ENCODE results near the gene TMCC1.
"Not testable (repeated sequence)": the region's sequence is repeated elsewhere in the genome, so short reads cannot be mapped to it uniquely, and the experiment has no call there.

The TMCC1 gene

DNA sequence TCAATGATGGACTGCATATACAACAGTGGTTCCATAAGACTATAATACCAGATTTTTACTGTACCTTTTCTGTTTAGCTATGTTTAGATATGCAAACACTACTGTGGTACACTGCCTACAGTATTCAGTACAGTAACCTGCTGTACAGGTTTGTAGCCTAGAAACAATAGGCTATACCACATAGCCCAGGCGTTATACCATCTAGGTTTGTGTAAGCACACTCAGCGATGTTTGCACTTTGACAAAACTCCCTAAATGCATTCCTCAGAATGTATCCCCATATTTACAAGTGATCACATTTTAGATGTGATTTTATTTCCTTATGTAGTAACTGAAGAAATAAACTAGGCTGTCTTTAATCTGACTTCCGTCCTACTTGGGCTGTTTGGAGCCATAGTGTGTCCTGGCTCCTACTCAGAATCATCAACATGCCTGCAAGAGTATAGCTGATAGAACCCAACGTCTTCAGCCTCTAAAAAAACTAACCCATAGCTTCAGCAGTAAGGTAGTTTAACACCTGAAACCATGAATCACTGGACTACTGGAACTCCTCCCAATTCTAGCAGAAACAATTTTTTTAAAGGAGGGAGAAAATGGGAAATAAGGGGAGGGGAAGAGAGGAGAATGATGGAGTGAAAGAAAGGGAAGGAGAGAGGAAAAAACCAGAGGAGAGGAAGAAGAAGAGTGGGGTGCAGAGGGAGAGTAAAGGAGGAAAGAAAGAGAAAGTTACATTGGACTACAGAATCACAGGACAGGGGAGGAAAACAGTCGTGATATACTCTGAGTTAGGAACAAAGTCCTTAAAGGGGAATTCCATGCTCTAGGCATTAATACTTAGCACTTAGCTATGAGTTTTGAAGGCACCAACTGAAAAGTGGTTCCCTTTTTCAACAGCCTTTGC lies 219.4 kb downstream of the TMCC1 start:
- DNase-seq, result no peak

DNA sequence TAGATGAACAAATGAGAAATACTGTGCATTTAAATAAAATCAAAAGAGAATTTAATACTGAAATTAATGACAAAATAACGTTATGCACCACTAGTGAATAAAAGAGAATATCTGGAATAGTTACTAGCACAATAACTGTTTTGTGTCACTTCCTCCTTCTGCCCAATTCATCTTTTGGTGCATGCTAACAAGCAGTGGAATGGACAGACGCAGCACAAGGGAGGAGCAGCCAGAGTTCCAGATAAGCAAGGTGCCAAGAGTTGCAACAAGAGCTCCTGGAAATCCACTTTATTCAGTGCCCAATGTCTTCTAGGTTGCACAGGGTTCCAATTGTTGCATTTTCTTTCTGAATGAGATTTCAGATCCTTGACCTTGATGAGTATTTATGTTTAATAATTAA lies 220.5 kb downstream of the TMCC1 start:
- no peak for DNase-seq

DNA sequence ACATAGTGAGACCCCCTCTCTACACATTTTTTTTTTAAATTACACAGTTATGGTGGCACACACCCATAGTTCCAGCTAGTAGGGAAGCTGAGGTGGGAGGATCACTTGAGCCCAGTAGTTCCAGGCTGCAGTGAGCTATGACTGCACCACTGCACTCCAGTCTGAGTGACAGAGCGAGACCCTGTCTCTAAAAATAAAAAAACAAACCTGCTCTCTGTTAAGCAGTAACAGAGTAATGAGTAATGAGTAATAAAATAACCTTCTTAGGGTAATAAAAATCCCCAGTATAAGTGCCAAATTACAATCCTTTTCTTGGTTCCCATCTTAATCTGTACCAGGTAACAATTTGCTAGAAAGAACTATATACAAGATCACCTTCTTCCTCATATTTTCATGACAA lies 221.1 kb downstream of the TMCC1 start:
- DNase-seq, result no peak

DNA sequence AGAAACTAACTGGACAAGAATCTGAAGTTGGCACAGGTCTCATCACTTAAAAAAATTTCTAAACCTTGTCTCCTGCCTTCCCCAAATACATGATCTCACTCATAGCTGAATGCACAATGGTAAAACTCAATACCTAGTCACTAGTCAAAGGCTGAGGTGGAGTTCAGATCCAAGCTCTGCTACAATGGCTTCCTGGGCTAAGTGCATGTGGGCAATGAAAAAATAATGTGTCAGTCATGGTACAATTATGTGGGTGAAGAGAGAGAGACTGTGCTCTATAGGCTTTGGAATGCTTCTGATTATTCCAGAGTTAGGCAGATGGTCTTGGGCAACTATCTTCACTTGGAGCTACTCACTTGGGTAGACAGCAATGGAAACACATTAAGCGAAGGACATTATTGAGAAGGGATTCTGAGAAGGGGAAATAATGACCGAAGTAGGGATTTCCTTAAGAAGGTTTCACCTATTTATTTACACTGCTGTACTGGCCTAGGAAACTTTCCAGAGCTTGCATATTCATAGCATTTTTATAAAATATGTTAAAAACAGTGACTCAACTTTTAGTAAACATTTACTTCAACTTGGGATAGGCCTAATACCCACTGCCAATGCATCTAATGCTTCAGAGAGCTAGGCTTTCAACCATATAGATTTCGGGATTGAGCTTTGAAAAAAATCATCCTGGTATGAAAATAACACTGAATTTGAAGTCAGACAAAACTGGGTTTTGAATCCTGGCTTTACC lies 228.3 kb downstream of the TMCC1 start:
- DNase-seq, result no peak

DNA sequence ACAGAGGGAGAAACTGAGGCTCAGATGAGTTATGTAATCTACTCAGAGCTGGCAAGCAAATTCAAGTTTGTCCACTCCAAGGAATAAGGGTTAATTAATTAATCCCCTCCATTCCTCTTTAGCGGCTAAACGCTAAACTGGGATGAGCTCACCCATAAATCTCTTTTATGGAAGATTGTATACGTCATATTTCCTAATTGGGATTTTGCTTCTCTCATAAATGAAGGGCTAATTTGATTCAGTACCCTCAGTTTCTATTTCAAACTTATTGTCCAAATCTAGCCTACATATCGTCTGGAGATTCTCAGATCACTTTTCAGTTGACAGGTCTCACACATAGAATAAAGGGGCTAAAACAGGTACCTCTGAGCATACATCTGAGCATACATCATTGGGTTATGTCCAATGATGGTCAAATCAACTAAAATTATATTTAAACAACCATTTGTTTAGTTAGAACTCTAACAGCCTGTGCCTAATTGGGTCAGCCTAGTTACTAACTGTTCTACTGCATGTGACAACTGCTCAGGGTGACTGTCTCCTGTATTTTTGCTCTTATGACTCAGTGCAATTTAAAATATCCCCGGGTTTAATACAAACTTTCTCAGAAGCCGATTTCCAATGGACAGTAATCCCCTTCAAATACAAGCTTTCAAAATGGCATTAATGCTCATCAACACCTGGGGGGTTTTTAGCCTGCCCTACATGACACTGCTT lies 229.4 kb downstream of the TMCC1 start:
- no peak for DNase-seq

DNA sequence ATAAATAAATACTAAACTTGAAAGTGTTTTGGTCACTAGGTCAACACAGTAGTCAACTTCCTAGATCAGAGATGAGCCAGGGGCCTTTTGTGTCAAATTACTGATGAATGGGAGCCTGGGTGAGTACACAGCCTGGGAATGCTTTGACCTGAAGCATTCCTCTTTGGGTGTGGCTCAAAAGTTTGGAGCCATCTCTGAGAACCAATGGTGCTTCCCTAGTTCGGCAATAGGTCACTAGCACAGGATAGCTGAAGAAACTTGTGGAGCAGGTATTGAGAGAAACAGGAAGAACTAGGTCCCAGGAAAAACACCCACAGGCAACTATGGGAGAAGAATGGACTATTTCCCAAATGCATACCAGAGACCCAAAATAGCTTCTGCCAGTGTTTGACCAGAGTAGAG lies 230.5 kb downstream of the TMCC1 start:
- DNase-seq, result no peak

DNA sequence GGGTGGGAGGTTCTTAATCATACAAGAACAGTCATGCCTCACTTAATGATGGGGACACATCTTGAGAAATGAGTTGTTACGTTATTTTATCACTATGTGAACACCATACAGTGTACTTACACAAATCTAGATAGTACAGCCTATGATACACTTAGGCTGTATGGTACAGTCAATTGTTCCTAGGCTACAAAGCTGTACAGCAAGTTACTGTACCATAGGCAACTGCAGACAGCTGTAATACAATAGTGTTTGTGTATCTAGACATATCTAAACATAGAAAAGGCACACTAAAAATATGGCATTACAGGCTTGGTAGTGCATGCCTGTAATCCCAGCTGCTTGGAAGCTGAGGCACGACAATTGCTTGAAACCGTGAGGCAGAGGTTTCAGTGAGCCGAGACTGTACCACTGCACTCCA lies 231.3 kb downstream of the TMCC1 start:
- no peak for DNase-seq

DNA sequence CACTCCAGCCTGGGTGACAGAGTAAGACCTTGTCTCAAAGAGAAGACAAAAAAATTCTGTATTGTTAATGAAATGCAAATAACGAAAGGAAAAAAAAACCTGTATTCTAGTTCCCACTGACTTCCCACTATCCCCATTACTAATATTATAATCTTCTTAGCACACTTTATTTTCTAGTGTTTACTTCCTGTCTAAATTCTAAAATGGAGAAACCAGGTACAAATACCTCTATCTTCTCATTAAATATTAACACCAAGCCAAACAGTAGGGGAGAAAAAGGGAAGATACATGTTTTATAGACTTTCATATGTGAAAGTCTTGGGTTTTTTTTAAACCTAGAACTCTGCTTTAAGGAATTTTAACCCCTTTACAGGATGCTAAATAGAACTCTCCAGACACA lies 231.7 kb downstream of the TMCC1 start:
- DNase-seq, result no peak

DNA sequence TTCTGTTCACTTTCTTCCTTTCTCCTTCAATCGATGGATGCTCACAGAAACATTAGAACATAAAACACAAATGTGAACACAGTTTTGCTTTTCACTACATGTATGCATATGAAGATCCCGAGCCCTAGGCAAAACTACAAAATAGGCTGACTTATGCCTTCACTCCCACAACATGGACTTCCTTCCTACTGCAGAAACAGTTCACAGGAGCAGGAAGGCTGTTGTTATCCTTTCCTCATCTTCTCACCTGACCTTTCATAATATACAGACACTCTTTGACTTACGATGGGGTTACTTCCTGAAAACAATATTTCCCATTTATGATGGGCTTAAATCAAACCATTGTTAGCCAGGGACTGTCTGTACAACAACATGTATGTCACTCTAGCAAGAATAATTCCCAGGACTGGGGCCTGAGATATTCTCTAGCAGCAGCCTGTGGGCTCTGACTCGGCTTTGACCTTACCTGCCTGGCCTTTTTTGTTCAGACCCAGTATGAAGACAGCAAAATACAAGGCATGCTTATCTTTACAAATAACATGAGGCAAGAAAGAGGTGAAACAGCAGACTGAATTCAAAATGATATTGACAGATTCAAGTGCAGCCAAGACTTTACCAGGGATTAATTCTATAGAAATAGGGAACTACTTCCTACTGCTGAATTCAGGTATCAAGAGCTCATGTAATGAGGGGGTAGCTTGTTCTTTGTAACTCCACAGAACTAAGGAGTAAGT lies 235.2 kb downstream of the TMCC1 start:
- DNase-seq, result no peak

DNA sequence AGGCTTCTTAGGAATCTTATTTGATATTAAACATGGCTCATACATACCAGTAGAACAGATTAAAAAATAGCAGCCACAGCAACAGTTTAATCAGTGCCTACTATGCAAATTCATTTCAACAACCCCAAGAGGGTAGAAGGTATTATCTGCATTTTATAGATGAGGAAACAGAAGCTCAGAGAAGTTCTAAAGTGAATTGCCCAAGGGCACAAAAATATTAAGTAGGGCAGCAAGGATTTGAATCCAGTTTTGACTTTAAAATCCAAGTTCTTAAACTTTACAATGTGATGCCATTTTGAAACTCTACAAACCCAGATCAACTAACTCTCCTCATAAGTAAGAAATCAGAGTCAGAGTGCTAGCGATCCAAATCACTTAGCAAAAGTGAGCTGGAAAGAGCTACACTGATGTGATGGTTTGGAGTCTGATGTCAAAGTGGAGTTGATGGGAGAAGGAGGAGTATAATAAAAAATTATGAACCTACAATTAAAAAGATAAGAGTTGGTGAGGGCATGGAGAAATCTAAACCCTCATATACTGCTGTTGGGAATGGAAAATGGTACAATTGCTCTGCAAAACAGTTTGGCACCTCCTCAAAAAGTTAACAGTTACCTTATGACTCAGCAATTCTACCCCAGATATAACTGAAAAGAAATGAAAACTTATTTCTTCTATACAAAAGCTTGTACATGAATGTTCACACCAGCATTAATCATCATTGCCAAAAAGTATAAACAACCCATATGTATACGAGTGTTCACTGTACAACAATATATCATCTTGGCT lies 236.1 kb downstream of the TMCC1 start:
- DNase-seq, result no peak

DNA sequence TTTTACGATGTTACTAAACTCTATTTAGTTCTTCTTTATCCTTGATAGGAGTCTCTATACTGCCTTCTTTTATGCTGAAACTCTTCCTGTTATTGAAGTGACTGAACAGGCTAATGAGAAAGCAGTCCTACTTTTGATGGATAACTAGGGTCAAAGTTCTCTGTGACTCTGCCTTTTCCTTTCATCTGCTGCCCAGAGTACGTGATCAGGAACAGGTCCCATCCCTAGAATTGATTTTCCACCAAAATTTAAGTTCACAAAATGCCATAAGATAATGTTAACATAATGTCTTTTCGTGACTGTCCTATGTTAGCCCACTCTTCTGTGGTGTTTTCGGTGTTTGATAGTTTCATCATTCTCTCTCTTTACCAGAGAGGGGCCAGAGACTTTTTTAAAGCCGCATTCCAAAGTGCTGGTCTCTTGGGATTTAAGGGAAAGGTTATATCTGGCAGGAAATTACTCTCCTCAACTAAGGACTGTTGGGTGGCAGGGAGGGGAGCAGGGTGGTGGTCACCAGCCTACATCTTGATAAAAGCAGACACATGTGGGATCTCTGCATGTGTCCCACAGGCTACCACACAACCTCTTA lies 236.8 kb downstream of the TMCC1 start:
- DNase-seq, result no peak

DNA sequence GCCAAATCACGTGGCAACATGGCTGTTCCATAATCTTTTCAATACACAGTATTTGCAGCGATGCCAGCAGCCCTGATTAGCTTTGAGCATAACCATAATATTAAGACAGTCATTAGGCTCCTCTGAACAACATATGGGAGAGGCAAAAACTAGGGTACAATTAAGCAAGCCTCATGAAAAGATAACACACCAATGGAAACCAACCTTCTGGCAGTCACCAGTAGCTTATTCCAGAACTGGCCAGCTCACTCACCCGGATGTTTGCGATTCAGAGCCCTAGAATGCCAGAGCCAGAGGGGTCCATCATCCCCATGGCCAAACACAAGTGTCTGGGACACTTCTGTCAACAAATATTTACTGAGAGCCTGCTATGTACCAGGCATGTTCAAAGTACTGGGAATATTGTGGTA lies 238.2 kb downstream of the TMCC1 start:
- no peak for DNase-seq

DNA sequence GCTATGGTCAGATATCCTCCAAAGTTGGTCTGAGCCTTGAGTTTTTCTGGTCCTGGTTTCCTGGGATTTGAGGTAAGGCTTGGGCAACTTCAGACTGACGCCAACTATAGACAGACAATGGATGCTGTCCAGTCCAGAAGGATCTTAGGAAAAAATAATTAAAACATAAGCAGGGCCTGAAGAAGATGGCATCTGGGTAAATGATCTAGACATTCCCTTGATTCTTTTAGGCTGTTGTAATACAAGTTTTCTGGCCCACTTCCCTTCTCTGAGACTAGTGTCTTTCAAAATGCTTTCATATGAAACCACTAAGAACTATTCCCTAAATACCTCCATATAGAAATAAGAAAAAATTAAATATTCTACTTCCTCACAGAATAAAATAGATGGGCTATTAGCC lies 239.4 kb downstream of the TMCC1 start:
- no peak for DNase-seq

DNA sequence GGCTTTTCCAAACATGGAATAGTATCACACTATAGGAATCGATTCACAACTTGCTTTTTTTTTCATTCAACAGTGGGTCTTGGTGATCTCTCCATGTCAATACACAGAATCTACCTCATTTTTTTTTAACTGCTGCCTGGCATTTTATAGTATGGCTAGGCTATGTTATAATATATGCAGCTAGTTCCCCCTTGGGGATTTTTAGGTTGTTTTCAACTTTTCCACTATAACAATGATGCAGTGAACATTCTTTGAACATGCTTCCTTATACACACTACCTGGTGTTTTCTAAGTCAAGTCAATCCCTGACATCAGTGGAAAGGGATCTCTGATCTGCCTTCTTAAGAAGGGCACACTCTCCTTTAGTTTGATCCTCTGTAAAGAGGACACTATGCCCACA lies 240.5 kb downstream of the TMCC1 start:
- DNase-seq, result no peak

DNA sequence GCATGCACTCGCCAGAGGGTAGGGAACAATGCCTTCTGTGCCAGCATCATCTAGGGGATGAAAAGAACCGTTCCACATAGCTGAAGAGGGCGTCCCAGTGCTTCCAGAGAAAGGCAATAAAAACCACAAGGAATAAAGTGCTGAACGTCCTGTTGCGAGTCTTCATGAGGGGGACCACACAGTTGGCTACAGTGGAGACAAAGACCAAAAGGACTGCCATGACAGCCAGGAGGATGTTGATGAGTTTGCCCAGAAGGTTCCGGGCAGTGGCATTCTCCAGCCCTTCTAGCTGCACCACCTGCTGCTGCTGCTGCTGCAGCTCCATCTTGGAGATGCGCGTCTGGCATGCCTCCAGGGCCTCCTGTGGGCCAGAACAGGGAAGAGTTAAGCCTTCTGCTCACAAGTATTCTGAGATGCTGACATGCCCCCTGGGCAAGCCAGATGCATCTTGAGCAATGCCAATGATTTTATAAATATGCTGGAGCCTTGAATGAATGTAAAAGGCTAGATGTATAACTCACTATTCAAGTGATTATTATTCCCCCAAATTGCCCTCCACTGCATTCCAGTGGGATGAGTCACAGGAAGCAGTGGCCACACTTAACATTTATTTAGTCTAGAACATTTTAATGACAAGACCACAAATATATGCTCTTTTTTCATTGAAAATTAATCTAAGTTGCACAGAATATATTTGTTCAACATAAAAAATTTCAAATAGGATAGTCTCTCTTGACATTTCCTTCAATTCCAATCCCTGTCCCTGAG lies 241.9 kb downstream of the TMCC1 start:
- no peak for DNase-seq

DNA sequence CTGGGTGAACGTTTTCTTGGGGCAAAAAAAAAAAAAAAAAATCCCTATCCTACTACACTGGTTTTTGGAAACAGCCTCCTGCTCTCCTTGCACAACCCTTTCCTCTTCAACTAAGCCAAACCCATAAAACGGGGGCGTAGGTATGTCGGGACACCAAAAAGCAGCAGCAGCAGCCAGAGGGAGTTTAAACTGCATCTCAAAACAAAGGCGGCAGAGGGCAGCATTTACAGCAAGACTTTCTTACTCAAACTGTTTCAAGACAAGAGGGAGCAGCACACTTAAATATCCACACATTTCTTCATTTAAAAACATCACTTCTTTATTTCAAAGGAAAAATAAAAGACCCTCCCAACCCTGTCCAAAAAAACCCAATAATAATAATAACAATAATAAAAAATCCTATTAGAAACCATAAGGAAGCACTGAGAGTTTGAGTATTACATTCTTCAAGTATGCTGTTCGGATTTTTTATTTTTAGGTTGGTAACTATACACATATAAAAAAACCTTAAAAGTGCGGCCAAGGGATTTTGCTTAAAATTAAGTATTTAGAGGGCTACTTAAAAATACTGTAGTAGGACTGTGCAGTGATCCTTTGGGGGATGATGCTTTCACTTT lies 243.1 kb downstream of the TMCC1 start:
- DNase-seq, result peak; percentile 25

DNA sequence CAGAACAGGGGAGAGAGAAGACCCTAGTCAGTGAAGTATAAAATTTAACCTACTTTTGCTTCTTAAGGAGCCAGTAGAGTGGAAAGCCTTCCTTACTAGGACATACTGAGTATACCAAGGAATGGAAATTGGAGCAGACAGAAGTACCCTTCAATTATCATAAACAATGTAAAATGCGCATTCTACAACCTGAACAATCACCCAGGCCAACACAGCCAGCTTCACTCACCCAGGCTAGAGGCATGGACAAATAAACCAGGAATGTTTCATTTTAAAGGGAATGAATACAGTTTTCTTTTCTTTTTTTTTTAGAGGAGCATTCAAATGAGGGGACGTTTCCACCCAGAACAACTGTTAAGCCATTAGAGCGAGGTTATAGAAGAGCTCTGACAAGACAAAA lies 245.1 kb downstream of the TMCC1 start:
- DNase-seq, result no peak

DNA sequence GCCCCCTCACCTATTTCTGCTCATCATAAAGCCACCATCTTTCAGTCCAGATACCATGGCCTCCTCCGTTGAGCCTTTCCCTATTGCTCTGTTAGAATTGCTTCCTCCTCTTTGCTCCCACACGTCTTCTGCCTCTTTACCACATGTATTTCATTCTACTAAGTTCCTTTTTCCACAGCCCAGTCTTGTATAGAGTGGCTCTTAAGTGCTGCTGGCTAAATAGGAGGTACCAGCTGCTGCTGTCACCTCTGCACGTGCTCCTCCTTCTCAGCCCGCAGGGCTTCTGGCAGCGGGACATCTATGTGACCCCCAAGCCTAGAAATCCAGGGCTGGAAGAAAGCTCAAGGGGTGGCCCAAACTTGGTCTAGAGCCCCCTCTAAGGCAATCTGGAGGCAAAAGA lies 248.2 kb downstream of the TMCC1 start:
- no peak for DNase-seq

DNA sequence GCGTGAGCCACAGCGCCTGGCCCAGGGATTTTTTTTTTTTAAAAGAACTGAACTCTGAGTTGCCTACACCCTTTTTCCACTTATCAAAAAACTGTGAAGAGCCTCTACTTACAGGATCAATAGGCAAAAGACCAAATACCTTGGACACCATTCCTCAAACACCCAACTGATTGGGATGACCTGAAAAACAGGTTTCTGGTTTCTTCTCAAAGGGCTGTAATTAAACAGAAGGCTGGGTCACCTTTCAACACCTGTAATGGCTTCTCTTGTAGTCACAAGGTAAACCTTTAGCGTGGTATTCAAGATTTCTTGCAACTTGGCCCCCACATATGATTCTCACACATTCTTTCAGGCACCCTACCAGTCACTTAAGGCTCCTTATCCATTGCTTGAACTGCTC lies 248.7 kb downstream of the TMCC1 start:
- no peak for DNase-seq

DNA sequence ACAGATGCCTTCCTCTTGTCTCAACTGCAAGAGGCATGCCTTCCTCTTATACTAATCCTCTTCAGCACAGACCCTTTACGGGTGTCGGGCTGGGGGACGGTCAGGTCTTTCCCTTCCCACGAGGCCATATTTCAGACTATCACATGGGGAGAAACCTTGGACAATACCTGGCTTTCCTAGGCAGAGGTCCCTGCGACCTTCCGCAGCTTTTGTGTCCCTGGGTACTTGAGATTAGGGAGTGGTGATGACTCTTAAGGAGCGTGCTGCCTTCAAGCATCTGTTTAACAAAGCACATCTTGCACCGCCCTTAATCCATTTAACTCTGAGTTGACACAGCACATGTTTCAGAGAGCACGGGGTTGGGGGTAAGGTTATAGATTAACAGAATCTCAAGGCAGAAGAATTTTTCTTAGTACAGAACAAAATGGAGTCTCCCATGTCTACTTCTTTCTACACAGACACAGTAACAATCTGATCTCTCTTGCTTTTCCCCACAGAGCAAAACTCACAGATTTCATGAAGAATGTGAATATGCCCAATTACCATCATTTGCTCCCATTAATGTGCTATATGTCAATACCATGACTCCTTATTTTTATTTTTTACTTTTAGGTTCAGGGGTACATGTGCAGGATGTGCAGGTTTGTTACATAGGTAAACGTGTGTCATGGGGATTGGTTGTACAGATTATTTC lies 251.8 kb downstream of the TMCC1 start:
- not testable (repeated sequence) for DNase-seq

All from activated CD4-positive, alpha-beta T cell treated with anti-CD3 and anti-CD28 coated beads for 1 hour (primary cell).